Measurements from ENCODE around the gene RGS7.

Gene RGS7

DNA sequence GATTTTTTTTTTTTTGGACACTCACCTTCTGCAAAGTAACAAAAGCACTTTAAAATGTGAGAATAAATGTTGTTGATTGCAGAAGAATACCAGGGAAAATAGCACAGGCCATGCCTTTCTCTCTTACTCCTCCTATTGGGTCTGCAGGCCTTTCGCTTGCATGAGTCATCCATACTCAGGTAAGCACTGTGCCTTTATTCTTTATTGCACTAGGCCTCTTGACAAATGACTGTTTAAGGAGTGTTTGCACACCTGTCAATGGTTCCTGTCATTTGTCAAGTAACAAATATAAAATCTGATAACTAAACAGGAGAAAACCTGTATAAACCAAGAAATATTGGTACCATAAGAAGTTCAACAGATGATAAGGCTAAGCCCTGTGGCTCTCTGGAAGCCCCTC is 106.5 kb downstream of the RGS7 start:
- no peak for DNase-seq (ENCODE audit: extremely low read depth, low read depth)
- TF ChIP-seq, protein P1, sequence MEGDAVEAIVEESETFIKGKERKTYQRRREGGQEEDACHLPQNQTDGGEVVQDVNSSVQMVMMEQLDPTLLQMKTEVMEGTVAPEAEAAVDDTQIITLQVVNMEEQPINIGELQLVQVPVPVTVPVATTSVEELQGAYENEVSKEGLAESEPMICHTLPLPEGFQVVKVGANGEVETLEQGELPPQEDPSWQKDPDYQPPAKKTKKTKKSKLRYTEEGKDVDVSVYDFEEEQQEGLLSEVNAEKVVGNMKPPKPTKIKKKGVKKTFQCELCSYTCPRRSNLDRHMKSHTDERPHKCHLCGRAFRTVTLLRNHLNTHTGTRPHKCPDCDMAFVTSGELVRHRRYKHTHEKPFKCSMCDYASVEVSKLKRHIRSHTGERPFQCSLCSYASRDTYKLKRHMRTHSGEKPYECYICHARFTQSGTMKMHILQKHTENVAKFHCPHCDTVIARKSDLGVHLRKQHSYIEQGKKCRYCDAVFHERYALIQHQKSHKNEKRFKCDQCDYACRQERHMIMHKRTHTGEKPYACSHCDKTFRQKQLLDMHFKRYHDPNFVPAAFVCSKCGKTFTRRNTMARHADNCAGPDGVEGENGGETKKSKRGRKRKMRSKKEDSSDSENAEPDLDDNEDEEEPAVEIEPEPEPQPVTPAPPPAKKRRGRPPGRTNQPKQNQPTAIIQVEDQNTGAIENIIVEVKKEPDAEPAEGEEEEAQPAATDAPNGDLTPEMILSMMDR (IDR thresholded peaks at IDR 0.05; ENCODE audit: low read depth, low read length): no peak

DNA sequence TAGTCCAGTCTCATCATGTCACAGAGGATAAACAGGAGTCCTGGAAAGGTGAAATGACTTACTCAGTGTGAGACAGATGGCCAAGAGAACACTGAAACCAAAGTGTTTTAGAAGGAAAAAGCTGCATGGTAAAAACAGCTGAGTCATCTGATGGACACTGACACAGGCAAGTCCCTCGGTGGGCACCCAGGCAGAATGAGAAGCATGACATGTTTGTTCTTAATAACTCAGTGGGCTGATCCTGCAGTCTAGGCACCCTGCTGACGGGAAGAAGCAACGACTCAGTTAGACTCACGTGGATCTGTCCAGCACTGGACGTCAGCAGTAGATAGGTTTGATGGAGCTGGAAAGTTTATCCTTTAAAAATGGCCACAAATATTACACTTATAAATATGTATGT is 116.9 kb downstream of the RGS7 start:
- TF ChIP-seq, protein P1 (IDR thresholded peaks at IDR 0.05; ENCODE audit: low read depth, low read length): no peak
- DNase-seq (ENCODE audit: extremely low read depth, low read depth): no peak

DNA sequence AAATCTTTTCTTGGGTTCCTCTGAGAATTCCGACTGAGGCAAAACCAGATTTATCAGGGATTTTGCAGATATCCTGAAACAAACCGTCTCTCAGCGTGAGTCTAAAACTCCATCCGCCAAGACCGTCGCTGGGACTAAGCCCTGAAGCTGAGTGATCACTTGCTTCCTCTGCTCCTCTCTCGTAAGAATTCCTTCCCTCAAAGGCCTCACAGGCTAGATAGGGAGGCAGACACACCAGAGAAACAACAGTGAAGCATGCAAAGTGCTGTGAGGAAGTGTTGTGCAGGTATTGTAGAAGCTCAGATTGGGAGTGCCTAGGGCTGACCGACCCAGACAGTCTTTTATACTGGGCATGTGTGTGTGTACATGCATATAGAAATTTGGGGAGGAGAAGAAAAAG is 119.1 kb downstream of the RGS7 start:
- TF ChIP-seq, protein P1 (IDR thresholded peaks at IDR 0.05; ENCODE audit: low read depth, low read length): no peak
- no peak for DNase-seq (ENCODE audit: extremely low read depth, low read depth)

DNA sequence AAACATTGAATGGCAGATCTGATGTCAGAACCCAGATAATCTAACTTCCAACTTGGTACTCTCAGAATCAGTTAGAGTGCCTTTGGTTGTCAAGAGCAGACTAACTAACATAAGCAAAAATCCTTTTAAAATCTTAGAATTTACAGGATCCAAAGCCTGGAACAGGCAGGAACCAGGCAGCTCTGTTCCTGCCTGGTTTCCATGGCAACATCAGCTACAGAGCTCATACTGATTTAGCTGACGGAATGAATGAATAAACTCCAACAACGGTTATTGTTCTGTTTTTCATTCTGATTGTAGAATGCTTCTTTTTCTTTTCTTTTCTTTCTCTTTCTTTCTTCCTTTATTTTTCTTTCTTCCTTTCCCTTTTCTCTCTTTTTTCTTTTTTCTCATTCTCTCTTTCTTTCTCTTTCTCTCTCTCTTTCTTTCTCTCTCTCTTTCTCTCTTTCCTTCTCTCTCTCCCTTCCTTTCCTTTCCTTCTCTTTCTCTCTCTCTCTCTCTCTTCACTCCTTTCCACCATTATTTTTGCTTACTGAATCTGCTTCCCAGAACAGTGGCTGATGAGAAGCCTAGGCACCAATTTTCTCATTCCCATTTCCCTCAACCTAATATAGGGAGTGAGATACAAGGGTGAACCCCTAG is 121.6 kb downstream of the RGS7 start:
- DNase-seq (ENCODE audit: extremely low read depth, low read depth): no peak

GRCh38 chr1:241229711-241230110 is 127.3 kb downstream of the RGS7 start:
- TF ChIP-seq, protein P1 (IDR thresholded peaks at IDR 0.05; ENCODE audit: low read depth, low read length): no peak
- DNase-seq (ENCODE audit: extremely low read depth, low read depth): no peak

More for the DNA sequence above, 121.6 kb downstream of the RGS7 start:
- TF ChIP-seq, protein P1 (IDR thresholded peaks at IDR 0.05; ENCODE audit: low read depth, low read length): no peak

- DNase-seq (ENCODE audit: extremely low read depth, low read depth): peak; percentile 12
- TF ChIP-seq, protein P1 (IDR thresholded peaks at IDR 0.05; ENCODE audit: low read depth, low read length): no peak; the same call in 1 of the 2 replicates
Observed at GRCh38 chr1:241229216-241229615, 127.8 kb downstream of the RGS7 start.

- DNase-seq (ENCODE audit: extremely low read depth, low read depth): no peak
- TF ChIP-seq, protein P1 (IDR thresholded peaks at IDR 0.05; ENCODE audit: low read depth, low read length): no peak
Observed at GRCh38 chr1:241228339-241228738, 128.7 kb downstream of the RGS7 start.
